ENCODE results near the gene EIF5B.

EIF5B gene

GRCh38 chr2:99420751-99421299 lies 83.6 kb downstream of the EIF5B start:
- TF ChIP-seq BHLHE40 (IDR thresholded peaks at IDR 0.05; ENCODE audit: borderline replicate concordance), result no peak
- no peak for TF ChIP-seq ELF4 (IDR thresholded peaks at IDR 0.05)
- no peak for TF ChIP-seq ARNT (IDR thresholded peaks at IDR 0.05)
- TF ChIP-seq HDGF (IDR thresholded peaks at IDR 0.05; ENCODE audit: borderline replicate concordance), result no peak
- no peak for TF ChIP-seq LEF1 (IDR thresholded peaks at IDR 0.05; ENCODE audit: borderline replicate concordance)
- no peak for TF ChIP-seq PKNOX1 (IDR thresholded peaks at IDR 0.05)
- no peak for TF ChIP-seq NFRKB (IDR thresholded peaks at IDR 0.05)
- no peak for TF ChIP-seq SP1 (IDR thresholded peaks at IDR 0.05)
- no peak for TF ChIP-seq FOXM1 (IDR thresholded peaks at IDR 0.05; ENCODE audit: borderline replicate concordance)
- no peak for TF ChIP-seq SUZ12 (IDR thresholded peaks at IDR 0.05)
- TF ChIP-seq FOXK2 (IDR thresholded peaks at IDR 0.05), result no peak
- no peak for TF ChIP-seq FOXA1 (IDR thresholded peaks at IDR 0.05)
- no peak for TF ChIP-seq ZNF384 (IDR thresholded peaks at IDR 0.05)
- TF ChIP-seq L3MBTL2 (conservative IDR thresholded peaks at IDR 0.05), result no peak
- TF ChIP-seq TARDBP (IDR thresholded peaks at IDR 0.05), result no peak
- TF ChIP-seq CTBP1 (IDR thresholded peaks at IDR 0.05; ENCODE audit: borderline replicate concordance), result no peak
- no peak for DNase-seq (ENCODE audit: extremely low spot score)
- POLR2A ChIA-PET, result interaction anchor here (0.7 kb wide), 1 partner anchor 85 kb away, joined by 4 read pairs; the partner anchor contains the start of gene TXNDC9
- CTCF ChIA-PET, result no interaction called here

- POLR2A ChIA-PET, result interaction anchor here (0.7 kb wide), 1 partner anchor 85 kb away, joined by 4 read pairs; the partner anchor contains the start of gene TXNDC9
- TF ChIP-seq FOXK2 (IDR thresholded peaks at IDR 0.05) (no peak), LEF1 (IDR thresholded peaks at IDR 0.05; ENCODE audit: borderline replicate concordance) (no peak), SUZ12 (IDR thresholded peaks at IDR 0.05) (no peak), NFRKB (IDR thresholded peaks at IDR 0.05) (no peak), SP1 (IDR thresholded peaks at IDR 0.05) (no peak), ELF4 (IDR thresholded peaks at IDR 0.05) (no peak), TARDBP (IDR thresholded peaks at IDR 0.05) (no peak), CTBP1 (IDR thresholded peaks at IDR 0.05; ENCODE audit: borderline replicate concordance) (no peak), ZNF384 (IDR thresholded peaks at IDR 0.05) (no peak), HDGF (IDR thresholded peaks at IDR 0.05; ENCODE audit: borderline replicate concordance) (no peak), FOXA1 (IDR thresholded peaks at IDR 0.05) (no peak), PKNOX1 (IDR thresholded peaks at IDR 0.05) (no peak), BHLHE40 (IDR thresholded peaks at IDR 0.05; ENCODE audit: borderline replicate concordance) (no peak), ARNT (IDR thresholded peaks at IDR 0.05) (no peak), FOXM1 (IDR thresholded peaks at IDR 0.05; ENCODE audit: borderline replicate concordance) (no peak), L3MBTL2 (conservative IDR thresholded peaks at IDR 0.05) (no peak)
- no peak for DNase-seq (ENCODE audit: extremely low spot score)
- CTCF ChIA-PET, result no interaction called here
Observed at GRCh38 chr2:99421469-99421868, 84.3 kb downstream of the EIF5B start.

- no peak for TF ChIP-seq PKNOX1 (IDR thresholded peaks at IDR 0.05)
- no peak for TF ChIP-seq FOXA1 (IDR thresholded peaks at IDR 0.05)
- DNase-seq (ENCODE audit: extremely low spot score), result no peak
- CTCF ChIA-PET, result no interaction called here
- POLR2A ChIA-PET, result no interaction called here
Observed at GRCh38 chr2:99422599-99422998, 85.4 kb downstream of the EIF5B start.

- POLR2A ChIA-PET, result no interaction called here
- CTCF ChIA-PET, result interaction anchor here (0.6 kb wide), 1 partner anchor 836 kb away, joined by 3 read pairs; no protein-coding TSS in a partner anchor
- no peak for DNase-seq (ENCODE audit: extremely low spot score)
- TF ChIP-seq FOXM1 (IDR thresholded peaks at IDR 0.05; ENCODE audit: borderline replicate concordance) (no peak), ZNF384 (IDR thresholded peaks at IDR 0.05) (no peak), PKNOX1 (IDR thresholded peaks at IDR 0.05) (no peak), BHLHE40 (IDR thresholded peaks at IDR 0.05; ENCODE audit: borderline replicate concordance) (no peak), ELF4 (IDR thresholded peaks at IDR 0.05) (no peak), HDGF (IDR thresholded peaks at IDR 0.05; ENCODE audit: borderline replicate concordance) (no peak), ARNT (IDR thresholded peaks at IDR 0.05) (no peak), FOXA1 (IDR thresholded peaks at IDR 0.05) (no peak), TARDBP (IDR thresholded peaks at IDR 0.05) (no peak), SUZ12 (IDR thresholded peaks at IDR 0.05) (no peak), FOXK2 (IDR thresholded peaks at IDR 0.05) (no peak), NFRKB (IDR thresholded peaks at IDR 0.05) (no peak), SP1 (IDR thresholded peaks at IDR 0.05) (no peak), LEF1 (IDR thresholded peaks at IDR 0.05; ENCODE audit: borderline replicate concordance) (no peak), CTBP1 (IDR thresholded peaks at IDR 0.05; ENCODE audit: borderline replicate concordance) (no peak), L3MBTL2 (conservative IDR thresholded peaks at IDR 0.05) (no peak)
Observed at GRCh38 chr2:99424371-99424770, 87.2 kb downstream of the EIF5B start.

- no peak for TF ChIP-seq FOXA1 (IDR thresholded peaks at IDR 0.05)
- TF ChIP-seq FOXK2 (IDR thresholded peaks at IDR 0.05), result no peak
- no peak for TF ChIP-seq TARDBP (IDR thresholded peaks at IDR 0.05)
- no peak for TF ChIP-seq ELF4 (IDR thresholded peaks at IDR 0.05)
- no peak for TF ChIP-seq CTBP1 (IDR thresholded peaks at IDR 0.05; ENCODE audit: borderline replicate concordance)
- no peak for TF ChIP-seq HDGF (IDR thresholded peaks at IDR 0.05; ENCODE audit: borderline replicate concordance)
- no peak for TF ChIP-seq NFRKB (IDR thresholded peaks at IDR 0.05)
- no peak for TF ChIP-seq SUZ12 (IDR thresholded peaks at IDR 0.05)
- no peak for TF ChIP-seq PKNOX1 (IDR thresholded peaks at IDR 0.05)
- TF ChIP-seq FOXM1 (IDR thresholded peaks at IDR 0.05; ENCODE audit: borderline replicate concordance), result no peak
- no peak for TF ChIP-seq ARNT (IDR thresholded peaks at IDR 0.05)
- no peak for TF ChIP-seq LEF1 (IDR thresholded peaks at IDR 0.05; ENCODE audit: borderline replicate concordance)
- ChIA-PET CTCF (no interaction called here), POLR2A (no interaction called here)
- no peak for DNase-seq (ENCODE audit: extremely low spot score)
Observed at GRCh38 chr2:99425022-99425421, 87.8 kb downstream of the EIF5B start.
